ENCODE data around the gene RBM33.

RBM33 gene

DNA sequence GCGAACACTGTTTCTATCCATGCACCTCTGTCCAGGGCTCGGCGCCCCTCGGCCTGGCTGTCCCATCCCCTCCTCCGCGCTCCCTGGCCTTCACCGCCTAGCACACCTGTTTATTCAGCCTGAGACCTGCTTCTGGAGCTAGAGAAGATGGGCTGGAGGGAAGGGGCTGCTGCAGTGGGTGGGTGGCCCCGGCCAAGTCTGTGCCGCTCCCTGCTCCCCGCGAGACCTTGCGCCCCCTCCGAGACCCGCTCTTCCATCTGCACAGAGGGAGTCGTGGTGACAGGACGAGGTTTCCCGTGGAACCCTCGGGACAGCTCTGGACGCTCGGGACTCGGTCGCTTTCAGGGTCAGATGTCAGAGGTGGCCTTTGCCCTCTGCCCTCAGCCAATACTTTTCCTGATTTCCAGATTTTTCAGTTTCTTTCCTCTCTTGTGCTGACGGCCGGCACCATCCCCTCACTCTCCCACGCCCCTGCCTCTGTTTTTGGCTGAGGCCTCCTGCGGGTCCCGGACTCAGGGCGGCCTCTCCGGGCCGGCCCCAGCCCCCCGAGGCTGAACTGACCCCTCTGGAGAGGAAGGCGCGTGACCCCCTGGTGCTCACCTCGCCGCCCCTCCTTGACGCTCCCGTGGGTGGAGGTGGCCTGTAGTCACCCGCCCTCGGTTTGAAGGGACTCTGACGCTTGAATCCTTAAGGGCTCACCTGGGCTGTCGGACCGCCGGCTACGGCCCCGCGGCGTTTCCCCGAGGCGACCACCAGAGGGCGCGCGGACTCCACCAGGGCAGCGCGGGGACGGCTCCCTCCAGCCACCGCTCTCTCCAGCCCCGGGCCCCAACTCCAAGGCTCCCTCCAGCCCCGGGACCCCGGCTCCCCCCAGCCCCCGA lies 152.2 kb downstream of the RBM33 start:
- peak; percentile 75 for TF ChIP-seq CTCF (IDR thresholded peaks at IDR 0.05; ENCODE audit: insufficient read depth, missing control alignments)
- FAIRE-seq: no peak
- peak; percentile 81 for DNase-seq (ENCODE audit: insufficient read length, low spot score)

- no peak for FAIRE-seq
These were observed 153.1 kb downstream of the RBM33 start for GRCh38 chr7:155797262-155798250.

DNA sequence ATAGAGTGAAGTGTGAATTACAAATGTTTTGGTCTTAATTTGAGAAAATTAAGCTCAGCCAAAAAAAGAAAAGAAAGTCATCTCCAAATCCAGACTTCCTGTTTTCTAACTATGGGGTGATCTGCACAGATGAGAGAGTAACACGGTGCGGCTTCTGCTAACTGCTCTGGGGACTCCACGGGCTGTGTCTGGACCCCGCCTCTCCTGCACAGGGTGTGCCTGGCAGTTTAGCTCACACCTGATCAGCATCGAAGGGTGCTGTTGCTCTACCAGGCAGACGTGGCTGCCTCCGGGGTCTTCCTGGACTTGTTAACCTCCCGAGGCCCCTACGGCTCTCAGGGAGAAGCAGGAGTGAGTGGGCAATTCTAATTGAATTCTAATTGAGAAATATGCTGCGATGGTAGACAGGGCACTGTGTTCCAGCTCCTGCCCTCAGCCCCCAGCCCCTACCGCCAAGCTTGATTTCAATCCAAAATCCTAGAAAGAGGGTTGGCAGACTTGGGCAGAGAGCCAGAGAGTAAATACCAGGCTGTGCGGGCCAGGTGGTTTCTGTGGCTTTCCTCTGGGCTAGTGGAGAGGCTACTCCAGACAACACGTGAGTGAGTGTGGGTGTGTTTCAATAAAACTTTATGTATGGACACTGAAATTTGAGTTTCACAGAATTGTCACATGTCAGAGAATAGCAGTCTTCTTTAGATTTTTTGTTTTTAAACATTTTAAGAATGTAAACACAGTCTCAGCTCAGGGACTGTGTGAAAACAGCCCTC lies 154.4 kb downstream of the RBM33 start:
- no peak for FAIRE-seq
- no peak for DNase-seq (ENCODE audit: insufficient read length, low spot score)
- TF ChIP-seq CTCF (IDR thresholded peaks at IDR 0.05; ENCODE audit: insufficient read depth, missing control alignments): no peak

More at GRCh38 chr7:155797262-155798250, 153.1 kb downstream of the RBM33 start:
- DNase-seq (ENCODE audit: insufficient read length, low spot score): no peak
- TF ChIP-seq CTCF (IDR thresholded peaks at IDR 0.05; ENCODE audit: insufficient read depth, missing control alignments): no peak

GRCh38 chr7:155799514-155799913 lies 155.1 kb downstream of the RBM33 start:
- TF ChIP-seq CTCF (IDR thresholded peaks at IDR 0.05; ENCODE audit: insufficient read depth, missing control alignments): no peak
- FAIRE-seq: no peak
- no peak for DNase-seq (ENCODE audit: insufficient read length, low spot score)

GRCh38 chr7:155800301-155800700 lies 155.8 kb downstream of the RBM33 start:
- no peak for TF ChIP-seq CTCF (IDR thresholded peaks at IDR 0.05; ENCODE audit: insufficient read depth, missing control alignments)
- no peak for FAIRE-seq
- DNase-seq (ENCODE audit: insufficient read length, low spot score): no peak

DNA sequence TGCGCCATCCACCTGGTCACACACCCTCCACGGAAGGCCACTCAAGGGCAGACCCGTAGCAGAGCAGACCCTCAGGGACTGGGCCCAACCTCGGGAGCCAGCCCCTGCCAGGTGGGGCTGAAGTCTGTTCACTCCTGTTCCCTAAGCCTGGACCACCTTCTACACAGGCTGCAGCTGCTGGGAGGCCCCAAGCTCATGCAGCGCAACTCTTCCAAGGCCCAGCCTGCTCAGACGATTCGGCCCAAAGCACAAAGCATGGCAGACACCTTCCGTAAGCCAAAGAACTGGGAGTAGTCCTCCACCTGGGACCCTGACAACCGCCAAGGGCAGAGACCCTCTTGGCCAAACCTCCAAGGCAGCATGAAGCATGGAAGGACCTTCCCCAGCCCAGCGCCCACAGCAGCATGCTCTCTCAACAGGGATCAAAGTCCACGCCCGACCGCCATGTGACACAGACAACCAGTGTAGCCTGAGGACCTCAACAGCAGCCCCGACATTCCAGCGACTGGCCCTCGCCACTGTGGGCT lies 156.3 kb downstream of the RBM33 start:
- FAIRE-seq: no peak
- no peak for DNase-seq (ENCODE audit: insufficient read length, low spot score)
- no peak for TF ChIP-seq CTCF (IDR thresholded peaks at IDR 0.05; ENCODE audit: insufficient read depth, missing control alignments)

Measured in D721Med (cell line).